ENCODE measurements around the gene ANKRD13C.

ANKRD13C gene

GRCh38 chr1:70288166-70288565 is 66.4 kb downstream of the ANKRD13C start:
- no peak for TF ChIP-seq CTCF (conservative IDR thresholded peaks at IDR 0.05)

GRCh38 chr1:70286453-70286852 is 68.1 kb downstream of the ANKRD13C start:
- no peak for TF ChIP-seq CTCF (conservative IDR thresholded peaks at IDR 0.05)
- H3K27ac ChIP-seq: no peak overlapping the region

More at GRCh38 chr1:70288166-70288565, 66.4 kb downstream of the ANKRD13C start:
- no peak overlapping the region for H3K27ac ChIP-seq

GRCh38 chr1:70284366-70284765 is 70.2 kb downstream of the ANKRD13C start:
- TF ChIP-seq CTCF (conservative IDR thresholded peaks at IDR 0.05): no peak
- no peak overlapping the region for H3K27ac ChIP-seq

- no peak overlapping the region for H3K27ac ChIP-seq
- no peak for TF ChIP-seq CTCF (conservative IDR thresholded peaks at IDR 0.05)
These were observed 75.8 kb downstream of the ANKRD13C start for GRCh38 chr1:70278710-70279109.

GRCh38 chr1:70277875-70278274 is 76.6 kb downstream of the ANKRD13C start:
- no peak overlapping the region for H3K27ac ChIP-seq
- TF ChIP-seq CTCF (conservative IDR thresholded peaks at IDR 0.05): no peak

- TF ChIP-seq CTCF (conservative IDR thresholded peaks at IDR 0.05): no peak
- no peak overlapping the region for H3K27ac ChIP-seq
These were observed 88.6 kb downstream of the ANKRD13C start for GRCh38 chr1:70265946-70266345.

- TF ChIP-seq CTCF (conservative IDR thresholded peaks at IDR 0.05): no peak
- no peak overlapping the region for H3K27ac ChIP-seq
These were observed 89.7 kb downstream of the ANKRD13C start for GRCh38 chr1:70264839-70265238.

- no peak overlapping the region for H3K27ac ChIP-seq
These were observed 97.9 kb downstream of the ANKRD13C start for GRCh38 chr1:70256664-70257063.

More at GRCh38 chr1:70256664-70257063, 97.9 kb downstream of the ANKRD13C start:
- no peak for TF ChIP-seq CTCF (conservative IDR thresholded peaks at IDR 0.05)
